Measurements from ENCODE around the gene RHOT2. TPM values are rescaled to one million over a fixed set of nuclear protein-coding genes. Genes with fewer than 3 reads are reported as not detected.

The RHOT2 gene
- total and polyA plus RNA-seq, 7 experiments from 2014 or later = 32.7 to 232 (median 177) TPM

- ATAC-seq = no peak
- ChIA-PET CTCF (no interaction called here), POLR2A (interaction anchor here (1.2 kb wide), 1 partner anchor 14 kb away, joined by 3 read pairs; no protein-coding TSS in a partner anchor)
- no peak for DNase-seq
- Histone ChIP-seq H3K9me3 (ENCODE audit: control insufficient read depth in 2 of 3, low read length in 3 of 3) (no peaks in the 10 kb centered on the region), H3K27ac (ENCODE audit: low read depth, low read length) (no peak overlapping the region), H3K4me3 (ENCODE audit: low read length) (no peak overlapping the region), H3K27me3 (ENCODE audit: control insufficient read depth in 2 of 2, insufficient read depth in 2 of 2, low read length in 2 of 2) (peaks cover 4 to 18% of the 10 kb centered on the region in 2 donors), H3K4me1 (ENCODE audit: control insufficient read depth in 2 of 2, insufficient read depth in 2 of 2, low read length in 2 of 2) (no peaks in the 10 kb centered on the region), H3K36me3 (ENCODE audit: control insufficient read depth in 2 of 3, insufficient read depth in 3 of 3, low read length in 3 of 3) (no peaks in the 10 kb centered on the region)
- H3K27ac Mint-ChIP-seq = no peak overlapping the region
- H3K9me3 Mint-ChIP-seq = peaks cover 0 to 2% (median 0%) of the 10 kb centered on the region in 11 donors
- H3K4me3 Mint-ChIP-seq = no peak overlapping the region
- peaks cover 0 to 4% (median 4%) of the 10 kb centered on the region in 7 donors for H3K4me1 Mint-ChIP-seq
- H3K36me3 Mint-ChIP-seq = no peaks in the 10 kb centered on the region
- intact Hi-C loops (cut with micrococcal nuclease) = no loop called here
- peaks cover 17 to 45% (median 21%) of the 10 kb centered on the region in 5 donors for H3K27me3 Mint-ChIP-seq
Observed at GRCh38 chr16:708959-709358, 41.0 kb downstream of the RHOT2 start.

- no peak overlapping the region for H3K4me3 Mint-ChIP-seq
- intact Hi-C loops (cut with micrococcal nuclease) = loop anchor here (2.0 to 10.0 kb wide), 2 partner anchors 265 to 393 kb away; partner anchors contain the start of gene LMF1 (in 1 of the 2)
- Histone ChIP-seq H3K27ac (ENCODE audit: low read depth, low read length) (no peak overlapping the region), H3K4me1 (ENCODE audit: control insufficient read depth in 2 of 2, insufficient read depth in 2 of 2, low read length in 2 of 2) (no peaks in the 10 kb centered on the region), H3K4me3 (ENCODE audit: low read length) (no peak overlapping the region), H3K9me3 (ENCODE audit: control insufficient read depth in 2 of 3, low read length in 3 of 3) (no peaks in the 10 kb centered on the region), H3K27me3 (ENCODE audit: control insufficient read depth in 2 of 2, insufficient read depth in 2 of 2, low read length in 2 of 2) (peaks cover 4 to 13% of the 10 kb centered on the region in 2 donors), H3K36me3 (ENCODE audit: control insufficient read depth in 2 of 3, insufficient read depth in 3 of 3, low read length in 3 of 3) (no peaks in the 10 kb centered on the region)
- CTCF ChIA-PET = interaction anchor here (0.6 to 1.5 kb wide), 8 partner anchors 8 to 379 kb away, joined by 3 to 5 read pairs (median 3); partner anchors contain the start of genes CIAO3 and WDR24
- DNase-seq (no peak), ATAC-seq (no peak)
- H3K27me3 Mint-ChIP-seq = peaks cover 17 to 42% (median 21%) of the 10 kb centered on the region in 5 donors
- peaks cover 0 to 4% (median 4%) of the 10 kb centered on the region in 7 donors for H3K4me1 Mint-ChIP-seq
- peaks cover 0 to 2% (median 0%) of the 10 kb centered on the region in 11 donors for H3K9me3 Mint-ChIP-seq
- H3K27ac Mint-ChIP-seq = peak overlapping the region in 1 of 9 donors; percentile 25
- POLR2A ChIA-PET = interaction anchor here (1.1 to 1.5 kb wide), 3 partner anchors 10 to 20 kb away, joined by 3 to 5 read pairs (median 3); partner anchors contain the start of gene WDR24
- no peaks in the 10 kb centered on the region for H3K36me3 Mint-ChIP-seq
Observed at GRCh38 chr16:709566-710499, 41.9 kb downstream of the RHOT2 start.

- intact Hi-C loops (cut with micrococcal nuclease) = loop anchor here (1.0 to 10.0 kb wide), 7 partner anchors 23 to 393 kb away; partner anchors contain the start of gene LMF1 (in 1 of the 2)
- DNase-seq = no peak
Observed at GRCh38 chr16:710500-711075, 42.7 kb downstream of the RHOT2 start.

GRCh38 chr16:711084-711483, 43.2 kb downstream of the RHOT2 start:
- CTCF ChIA-PET = interaction anchor here (0.6 to 2.4 kb wide), 6 partner anchors 9 to 72 kb away, joined by 3 to 7 read pairs (median 4); no protein-coding TSS in a partner anchor
- ATAC-seq = no peak
- peaks cover 17 to 46% (median 21%) of the 10 kb centered on the region in 5 donors for H3K27me3 Mint-ChIP-seq
- POLR2A ChIA-PET = interaction anchor here (1.5 to 1.8 kb wide), 2 partner anchors 9 to 15 kb away, joined by 5 to 7 read pairs; no protein-coding TSS in a partner anchor
- no peak overlapping the region for H3K4me3 Mint-ChIP-seq
- intact Hi-C loops (cut with micrococcal nuclease) = loop anchor here (1.0 to 10.0 kb wide), 7 partner anchors 22 to 392 kb away; partner anchors contain the start of gene LMF1 (in 1 of the 2)
- Histone ChIP-seq H3K4me1 (ENCODE audit: control insufficient read depth in 2 of 2, insufficient read depth in 2 of 2, low read length in 2 of 2) (no peaks in the 10 kb centered on the region), H3K36me3 (ENCODE audit: control insufficient read depth in 2 of 3, insufficient read depth in 3 of 3, low read length in 3 of 3) (no peaks in the 10 kb centered on the region), H3K27me3 (ENCODE audit: control insufficient read depth in 2 of 2, insufficient read depth in 2 of 2, low read length in 2 of 2) (peaks cover 4 to 13% of the 10 kb centered on the region in 2 donors), H3K9me3 (ENCODE audit: control insufficient read depth in 2 of 3, low read length in 3 of 3) (no peaks in the 10 kb centered on the region), H3K27ac (ENCODE audit: low read depth, low read length) (no peak overlapping the region), H3K4me3 (ENCODE audit: low read length) (no peak overlapping the region)
- H3K4me1 Mint-ChIP-seq = peaks cover 0 to 4% (median 4%) of the 10 kb centered on the region in 7 donors
- H3K36me3 Mint-ChIP-seq = no peaks in the 10 kb centered on the region
- H3K9me3 Mint-ChIP-seq = peaks cover 0 to 2% (median 0%) of the 10 kb centered on the region in 11 donors
- H3K27ac Mint-ChIP-seq = no peak overlapping the region
- DNase-seq = no peak

More at GRCh38 chr16:710500-711075, 42.7 kb downstream of the RHOT2 start:
- H3K4me3 ChIP-seq (ENCODE audit: low read length) = no peak overlapping the region
- ChIA-PET CTCF (interaction anchor here (0.6 to 2.4 kb wide), 8 partner anchors 8 to 73 kb away, joined by 3 to 7 read pairs (median 3); partner anchors contain the start of genes CIAO3 and WDR24), POLR2A (interaction anchor here (1.1 to 1.8 kb wide), 3 partner anchors 10 to 20 kb away, joined by 3 to 7 read pairs (median 5); partner anchors contain the start of gene WDR24)
- H3K9me3 ChIP-seq (ENCODE audit: control insufficient read depth in 2 of 3, low read length in 3 of 3) = no peaks in the 10 kb centered on the region
- H3K27me3 Mint-ChIP-seq = peaks cover 17 to 42% (median 21%) of the 10 kb centered on the region in 5 donors
- H3K9me3 Mint-ChIP-seq = peaks cover 0 to 2% (median 0%) of the 10 kb centered on the region in 11 donors
- no peak overlapping the region for H3K27ac Mint-ChIP-seq
- no peak overlapping the region for H3K27ac ChIP-seq (ENCODE audit: low read depth, low read length)
- H3K4me1 Mint-ChIP-seq = peaks cover 0 to 4% (median 4%) of the 10 kb centered on the region in 7 donors
- H3K36me3 ChIP-seq (ENCODE audit: control insufficient read depth in 2 of 3, insufficient read depth in 3 of 3, low read length in 3 of 3) = no peaks in the 10 kb centered on the region
- peaks cover 4 to 13% of the 10 kb centered on the region in 2 donors for H3K27me3 ChIP-seq (ENCODE audit: control insufficient read depth in 2 of 2, insufficient read depth in 2 of 2, low read length in 2 of 2)
- no peaks in the 10 kb centered on the region for H3K4me1 ChIP-seq (ENCODE audit: control insufficient read depth in 2 of 2, insufficient read depth in 2 of 2, low read length in 2 of 2)
- no peak for ATAC-seq
- no peaks in the 10 kb centered on the region for H3K36me3 Mint-ChIP-seq
- no peak overlapping the region for H3K4me3 Mint-ChIP-seq

- H3K36me3 ChIP-seq (ENCODE audit: control insufficient read depth in 2 of 3, insufficient read depth in 3 of 3, low read length in 3 of 3) = no peaks in the 10 kb centered on the region
- H3K27ac ChIP-seq (ENCODE audit: low read depth, low read length) = no peak overlapping the region
- peaks cover 4 to 7% of the 10 kb centered on the region in 2 donors for H3K27me3 ChIP-seq (ENCODE audit: control insufficient read depth in 2 of 2, insufficient read depth in 2 of 2, low read length in 2 of 2)
- H3K4me1 Mint-ChIP-seq = peaks cover 0 to 4% (median 4%) of the 10 kb centered on the region in 7 donors
- no peaks in the 10 kb centered on the region for H3K36me3 Mint-ChIP-seq
- intact Hi-C loops (cut with micrococcal nuclease) = loop anchor here (1.0 to 10.0 kb wide), 7 partner anchors 22 to 392 kb away; partner anchors contain the start of gene LMF1 (in 1 of the 2)
- no peak overlapping the region for H3K4me3 ChIP-seq (ENCODE audit: low read length)
- H3K9me3 ChIP-seq (ENCODE audit: control insufficient read depth in 2 of 3, low read length in 3 of 3) = no peaks in the 10 kb centered on the region
- H3K27ac Mint-ChIP-seq = no peak overlapping the region
- H3K4me3 Mint-ChIP-seq = no peak overlapping the region
- peaks cover 0 to 2% (median 0%) of the 10 kb centered on the region in 11 donors for H3K9me3 Mint-ChIP-seq
- no peaks in the 10 kb centered on the region for H3K4me1 ChIP-seq (ENCODE audit: control insufficient read depth in 2 of 2, insufficient read depth in 2 of 2, low read length in 2 of 2)
- peaks cover 13 to 44% (median 21%) of the 10 kb centered on the region in 5 donors for H3K27me3 Mint-ChIP-seq
- ChIA-PET CTCF (interaction anchor here (0.6 to 2.4 kb wide), 17 partner anchors 9 to 344 kb away, joined by 3 to 24 read pairs (median 6); partner anchors contain the start of genes ANTKMT and CIAO3), POLR2A (interaction anchor here (1.1 to 1.8 kb wide), 4 partner anchors 16 to 34 kb away, joined by 3 to 7 read pairs (median 3); partner anchors contain the start of gene CIAO3)
- ATAC-seq (peak; percentile 71), DNase-seq (peak; percentile 54 to 86 (median 72))
Observed at GRCh38 chr16:711548-712320, 43.8 kb downstream of the RHOT2 start.

Measured in naive thymus-derived CD4-positive, alpha-beta T cell (primary cell).